Panc1 (cell line): ENCODE results near the gene MLYCD. TPM values are rescaled to one million over a fixed set of nuclear protein-coding genes. Genes with fewer than 3 reads are reported as not detected.

Experiments
- ATAC-seq: fragments of 200-7000 bp; cut with Tn5 transposase; 2 replicates; pipeline ENCODE4 v1.9.1; 2020; ENCODE audit warnings: mild to moderate bottlenecking, moderate library complexity
- BruUV-seq: library from RNA; stranded (reverse); fragments of 400-500 nt; replicated peaks from 2 replicates; lab custom pipeline; 2021; lab: Mats Ljungman, UMichigan
- CTCF ChIA-PET: fragments of 300-600 bp; sonication (Branson Sonifier 250); formaldehyde crosslinking; loops from one replicate; lab custom pipeline; 2022; ENCODE audit warnings: antibody characterized with exemption; lab: Charles Lee
- POLR2A ChIA-PET: fragments of 300-600 bp; sonication (Branson Sonifier 250); formaldehyde crosslinking; loops from one replicate; lab custom pipeline; 2022; ENCODE audit warnings: antibody characterized with exemption; lab: Charles Lee
- DNase-seq: peaks from one replicate; pipeline ENCODE4 v3.0.0-alpha.2; 2010; ENCODE audit warnings: low read depth, low spot score
- H3K27ac ChIP-seq: 2 replicates; pipeline ENCODE4 v1.5.1; 2011; ENCODE audit warnings: mild to moderate bottlenecking, low read length, inconsistent platforms
- H3K27me3 ChIP-seq: fragments of 200-500 bp; sonication (Bioruptor generic); 2 replicates; pipeline ENCODE4 v1.6.0; 2014; ENCODE audit warnings: low read length, inconsistent platforms; ENCODE audit not compliant: control insufficient read depth, insufficient read depth
- H3K36me3 ChIP-seq: fragments of 200-500 bp; sonication (Bioruptor generic); 2 replicates; pipeline ENCODE4 v1.5.1; 2014; ENCODE audit warnings: inconsistent platforms, mild to moderate bottlenecking, low read length, moderate library complexity; ENCODE audit not compliant: control insufficient read depth, insufficient read depth
- H3K4me1 ChIP-seq: 2 replicates; pipeline ENCODE4 v1.5.1; 2011; ENCODE audit warnings: inconsistent platforms, mild to moderate bottlenecking, low read length, moderate library complexity; ENCODE audit not compliant: control insufficient read depth, insufficient read depth
- H3K4me3 ChIP-seq, 2 experiments: 2 replicates each; pipeline ENCODE4 v1.5.1; 2011 to 2012; ENCODE audit warnings: low read depth in 2 of 2, low read length in 2 of 2, mild to moderate bottlenecking in 2 of 2, inconsistent platforms in 1 of 2, moderate library complexity in 1 of 2
- H3K9me3 ChIP-seq: fragments of 200-500 bp; sonication (Bioruptor generic); 2 replicates; pipeline ENCODE4 v1.5.1; 2014; ENCODE audit warnings: low read depth, mild to moderate bottlenecking, inconsistent platforms, low read length, moderate library complexity; ENCODE audit not compliant: control insufficient read depth, insufficient read depth
- POLR2AphosphoS5 ChIP-seq: IDR thresholded peaks from 2 replicates; pipeline ENCODE4 v1.6.1; 2012; ENCODE audit warnings: mild to moderate bottlenecking, low read depth, low read length, moderate library complexity
- SIN3A ChIP-seq: IDR thresholded peaks from 2 replicates; pipeline ENCODE4 v1.6.1; 2012; ENCODE audit warnings: low read depth, mild to moderate bottlenecking, low read length, moderate library complexity, borderline replicate concordance; ENCODE audit not compliant: insufficient read depth
- TCF7L2 ChIP-seq: IDR thresholded peaks from 2 replicates; pipeline ENCODE4 v1.6.1; 2011; ENCODE audit warnings: mild to moderate bottlenecking, low read depth, low read length, inconsistent platforms
- in situ Hi-C: cut with HindIII; loops from 2 replicates; pipeline ENCODE4 v1.10.0; 2016; ENCODE audit warnings: low sequenced_read_pairs, low pct_unique_long_range_greater_than_20kb
- intact Hi-C: fragments of 100-400 bp; cut with micrococcal nuclease; formaldehyde crosslinking; loops from one replicate; pipeline ENCODE4 v1.10.0; 2022; ENCODE audit not compliant: unreplicated experiment
- total RNA-seq: library from RNA; stranded (reverse); gene quantifications from one replicate; pipeline ENCODE4 v1.2.1, GENCODE V29; 2021; ENCODE audit not compliant: unreplicated experiment
- TF ChIP-seq, protein P1 (sequence below), 2 experiments: IDR thresholded peaks; 2 replicates each; pipeline ENCODE4 v1.6.1; 2011 to 2012; ENCODE audit warnings: low read depth in 2 of 2, control low read depth in 1 of 2, low read length in 1 of 2, mild to moderate bottlenecking in 1 of 2, moderate library complexity in 1 of 2; ENCODE audit not compliant: insufficient read depth in 1 of 2
- TF ChIP-seq, protein P2 (sequence below): fragments of 450-650 bp; IDR thresholded peaks from 2 replicates; pipeline ENCODE4 v1.5.1; 2017; ENCODE audit warnings: mild to moderate bottlenecking

Gene MLYCD
- total RNA-seq, 1 experiment from 2014 or later, result 2.2 TPM

DNA sequence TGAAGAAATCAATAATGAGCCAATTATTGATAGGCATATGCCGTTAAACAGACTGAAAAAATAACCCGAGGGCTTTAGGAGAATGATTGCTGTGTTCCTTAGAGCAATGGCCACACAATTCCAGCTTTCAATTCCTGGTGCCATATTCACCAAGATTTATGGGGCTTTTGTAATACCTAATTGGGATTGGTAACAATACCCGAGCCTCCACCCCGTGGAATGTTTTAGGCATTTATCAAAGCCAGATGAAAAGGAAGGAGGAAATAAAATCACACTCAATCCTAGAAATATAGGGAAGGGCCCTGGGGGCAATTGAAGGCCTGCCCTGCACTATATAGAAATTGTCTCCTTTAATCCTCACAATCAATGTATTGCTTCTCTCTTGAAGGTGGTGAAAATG is 42.1 kb upstream of the MLYCD start:
- ATAC-seq (no peak), DNase-seq (no peak)
- Histone ChIP-seq H3K4me3 (no peak overlapping the region), H3K27ac (no peak overlapping the region), H3K4me1 (no peaks in the 10 kb centered on the region), H3K9me3 (no peaks in the 10 kb centered on the region), H3K36me3 (no peaks in the 10 kb centered on the region), H3K27me3 (no peaks in the 10 kb centered on the region)
- ChIA-PET CTCF (no interaction called here), POLR2A (no interaction called here)
- TF ChIP-seq, protein P1, sequence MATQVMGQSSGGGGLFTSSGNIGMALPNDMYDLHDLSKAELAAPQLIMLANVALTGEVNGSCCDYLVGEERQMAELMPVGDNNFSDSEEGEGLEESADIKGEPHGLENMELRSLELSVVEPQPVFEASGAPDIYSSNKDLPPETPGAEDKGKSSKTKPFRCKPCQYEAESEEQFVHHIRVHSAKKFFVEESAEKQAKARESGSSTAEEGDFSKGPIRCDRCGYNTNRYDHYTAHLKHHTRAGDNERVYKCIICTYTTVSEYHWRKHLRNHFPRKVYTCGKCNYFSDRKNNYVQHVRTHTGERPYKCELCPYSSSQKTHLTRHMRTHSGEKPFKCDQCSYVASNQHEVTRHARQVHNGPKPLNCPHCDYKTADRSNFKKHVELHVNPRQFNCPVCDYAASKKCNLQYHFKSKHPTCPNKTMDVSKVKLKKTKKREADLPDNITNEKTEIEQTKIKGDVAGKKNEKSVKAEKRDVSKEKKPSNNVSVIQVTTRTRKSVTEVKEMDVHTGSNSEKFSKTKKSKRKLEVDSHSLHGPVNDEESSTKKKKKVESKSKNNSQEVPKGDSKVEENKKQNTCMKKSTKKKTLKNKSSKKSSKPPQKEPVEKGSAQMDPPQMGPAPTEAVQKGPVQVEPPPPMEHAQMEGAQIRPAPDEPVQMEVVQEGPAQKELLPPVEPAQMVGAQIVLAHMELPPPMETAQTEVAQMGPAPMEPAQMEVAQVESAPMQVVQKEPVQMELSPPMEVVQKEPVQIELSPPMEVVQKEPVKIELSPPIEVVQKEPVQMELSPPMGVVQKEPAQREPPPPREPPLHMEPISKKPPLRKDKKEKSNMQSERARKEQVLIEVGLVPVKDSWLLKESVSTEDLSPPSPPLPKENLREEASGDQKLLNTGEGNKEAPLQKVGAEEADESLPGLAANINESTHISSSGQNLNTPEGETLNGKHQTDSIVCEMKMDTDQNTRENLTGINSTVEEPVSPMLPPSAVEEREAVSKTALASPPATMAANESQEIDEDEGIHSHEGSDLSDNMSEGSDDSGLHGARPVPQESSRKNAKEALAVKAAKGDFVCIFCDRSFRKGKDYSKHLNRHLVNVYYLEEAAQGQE (IDR thresholded peaks at IDR 0.05; ENCODE audit: insufficient read depth in 1 of 2, low read depth in 2 of 2, low read length in 1 of 2), result no peak
- no peak for TF ChIP-seq TCF7L2
- no peak for TF ChIP-seq SIN3A
- no peak for TF ChIP-seq POLR2AphosphoS5
- TF ChIP-seq, protein P2, sequence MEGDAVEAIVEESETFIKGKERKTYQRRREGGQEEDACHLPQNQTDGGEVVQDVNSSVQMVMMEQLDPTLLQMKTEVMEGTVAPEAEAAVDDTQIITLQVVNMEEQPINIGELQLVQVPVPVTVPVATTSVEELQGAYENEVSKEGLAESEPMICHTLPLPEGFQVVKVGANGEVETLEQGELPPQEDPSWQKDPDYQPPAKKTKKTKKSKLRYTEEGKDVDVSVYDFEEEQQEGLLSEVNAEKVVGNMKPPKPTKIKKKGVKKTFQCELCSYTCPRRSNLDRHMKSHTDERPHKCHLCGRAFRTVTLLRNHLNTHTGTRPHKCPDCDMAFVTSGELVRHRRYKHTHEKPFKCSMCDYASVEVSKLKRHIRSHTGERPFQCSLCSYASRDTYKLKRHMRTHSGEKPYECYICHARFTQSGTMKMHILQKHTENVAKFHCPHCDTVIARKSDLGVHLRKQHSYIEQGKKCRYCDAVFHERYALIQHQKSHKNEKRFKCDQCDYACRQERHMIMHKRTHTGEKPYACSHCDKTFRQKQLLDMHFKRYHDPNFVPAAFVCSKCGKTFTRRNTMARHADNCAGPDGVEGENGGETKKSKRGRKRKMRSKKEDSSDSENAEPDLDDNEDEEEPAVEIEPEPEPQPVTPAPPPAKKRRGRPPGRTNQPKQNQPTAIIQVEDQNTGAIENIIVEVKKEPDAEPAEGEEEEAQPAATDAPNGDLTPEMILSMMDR, result no peak
- BruUV-seq, result no TSS peak
- in situ Hi-C loops, result no loop called here
- intact Hi-C loops, result no loop called here

DNA sequence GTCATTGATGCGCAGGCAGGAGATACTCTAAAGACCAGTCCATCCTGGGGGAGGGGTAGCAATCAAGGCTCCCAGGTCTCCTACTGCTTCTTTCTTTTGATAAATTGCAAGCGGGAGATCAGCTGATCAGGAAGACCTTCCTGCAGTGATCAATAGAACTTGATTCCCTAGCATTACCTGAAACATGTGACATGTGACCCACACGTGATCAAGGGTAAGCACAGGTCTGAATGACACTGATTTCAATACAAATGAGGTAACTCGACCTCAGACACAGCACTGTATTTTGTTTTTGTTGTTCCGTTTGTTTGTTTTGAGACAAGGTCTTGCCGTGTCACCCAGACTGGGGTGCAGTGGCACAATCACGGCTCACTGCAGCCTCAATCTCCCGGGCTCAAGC is 39.6 kb upstream of the MLYCD start:
- intact Hi-C loops (no loop called here), in situ Hi-C loops (no loop called here)

More for the DNA sequence above, 39.6 kb upstream of the MLYCD start:
- H3K27me3 ChIP-seq, result no peaks in the 10 kb centered on the region
- H3K4me3 ChIP-seq, result no peak overlapping the region
- CTCF ChIA-PET, result no interaction called here
- TF ChIP-seq TCF7L2, result no peak
- TF ChIP-seq POLR2AphosphoS5, result no peak
- TF ChIP-seq, protein P2, result no peak
- TF ChIP-seq, protein P1 (IDR thresholded peaks at IDR 0.05; ENCODE audit: insufficient read depth in 1 of 2, low read depth in 2 of 2, low read length in 1 of 2), result no peak
- no peak for TF ChIP-seq SIN3A
- no peaks in the 10 kb centered on the region for H3K4me1 ChIP-seq
- H3K9me3 ChIP-seq, result no peaks in the 10 kb centered on the region
- no TSS peak for BruUV-seq
- POLR2A ChIA-PET, result no interaction called here
- no peak overlapping the region for H3K27ac ChIP-seq
- H3K36me3 ChIP-seq, result no peaks in the 10 kb centered on the region
- no peak for DNase-seq
- ATAC-seq, result no peak
